GM04503 (cell line): ENCODE data around the gene PIGC.

Source experiments
- DNase-seq: peaks from one replicate; pipeline ENCODE4 v3.0.0-alpha.2; 2012; ENCODE audit warnings: low read depth

The PIGC gene

DNA sequence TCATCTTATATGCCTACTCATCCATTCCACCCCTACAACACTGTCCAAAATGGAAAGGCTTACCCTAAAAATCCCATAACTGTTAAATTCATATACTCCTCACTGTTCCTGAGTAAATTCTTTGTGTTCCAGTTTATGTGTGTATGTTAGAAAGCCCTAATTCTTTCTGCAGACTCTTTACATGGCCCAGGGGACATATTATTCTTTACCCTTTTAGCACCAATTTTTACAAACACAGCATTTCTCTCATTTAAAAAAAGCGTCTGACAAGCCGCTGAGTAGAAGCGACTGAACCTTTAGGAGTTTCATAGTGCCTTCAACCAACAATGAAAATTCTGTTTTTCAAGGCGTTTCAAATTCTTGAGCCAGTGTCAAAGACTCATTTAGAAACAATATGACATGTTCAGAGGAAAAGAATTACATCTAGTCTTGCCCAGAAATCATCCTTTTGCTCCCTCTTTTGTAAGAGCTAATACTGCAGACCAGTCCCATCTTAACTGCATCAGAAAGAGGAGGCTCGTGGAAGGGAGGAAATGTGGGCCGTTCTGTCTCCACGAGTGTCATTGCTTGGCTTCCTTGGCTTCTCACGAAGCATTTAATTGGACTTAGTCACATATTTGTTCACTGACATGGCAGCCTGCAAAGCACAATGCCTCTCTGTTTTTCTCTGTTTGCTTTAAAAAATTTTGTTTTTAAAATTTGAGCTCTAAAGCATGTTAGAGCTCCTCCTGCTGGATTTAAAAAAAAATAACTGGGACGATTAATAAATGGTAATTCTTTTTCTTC is 44.7 kb downstream of the PIGC start:
- DNase-seq, result peak; percentile 97

- no peak for DNase-seq
These were observed 45.7 kb downstream of the PIGC start for GRCh38 chr1:172398193-172398592.

GRCh38 chr1:172397633-172398032 is 46.2 kb downstream of the PIGC start:
- DNase-seq, result no peak

- DNase-seq, result no peak
These were observed 46.6 kb downstream of the PIGC start for GRCh38 chr1:172397221-172397620.

DNA sequence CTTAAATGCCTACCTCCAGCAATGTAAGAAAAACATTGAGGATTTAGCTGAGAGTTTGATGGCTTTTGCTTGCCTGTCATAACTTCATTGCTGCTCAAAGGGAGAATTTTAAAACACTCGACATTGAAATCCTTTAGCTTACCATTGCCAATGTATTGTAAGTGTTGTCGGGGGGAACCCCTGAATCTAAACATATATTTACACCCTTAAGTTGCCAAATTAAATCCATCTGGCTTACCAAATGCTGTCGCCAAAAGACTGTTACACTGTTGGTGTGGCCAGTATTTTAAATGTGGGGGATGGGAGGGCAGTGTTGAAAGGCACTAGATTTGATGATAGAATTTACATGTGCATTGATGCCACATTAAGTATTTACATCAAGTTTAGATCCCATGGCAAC is 48.3 kb downstream of the PIGC start:
- DNase-seq, result no peak

DNA sequence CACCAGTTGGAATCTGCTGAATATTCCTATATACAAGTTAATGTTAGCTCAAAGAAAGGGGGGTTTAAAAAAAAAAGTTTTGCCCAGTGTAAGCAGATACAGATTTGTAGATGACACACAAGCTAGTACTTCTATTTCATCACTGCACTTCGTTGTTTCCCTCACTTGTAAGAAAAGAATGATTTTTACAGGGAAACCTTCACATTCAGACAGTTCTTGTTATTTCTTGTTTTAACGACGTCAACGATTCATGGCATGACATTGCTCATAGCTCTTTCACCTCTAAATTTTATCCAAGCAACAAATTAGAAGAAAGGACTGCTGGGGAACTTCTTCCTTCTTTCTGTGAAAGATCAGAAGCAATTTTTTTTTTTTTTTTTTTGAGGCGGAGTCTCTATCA is 49.1 kb downstream of the PIGC start:
- no peak for DNase-seq

DNA sequence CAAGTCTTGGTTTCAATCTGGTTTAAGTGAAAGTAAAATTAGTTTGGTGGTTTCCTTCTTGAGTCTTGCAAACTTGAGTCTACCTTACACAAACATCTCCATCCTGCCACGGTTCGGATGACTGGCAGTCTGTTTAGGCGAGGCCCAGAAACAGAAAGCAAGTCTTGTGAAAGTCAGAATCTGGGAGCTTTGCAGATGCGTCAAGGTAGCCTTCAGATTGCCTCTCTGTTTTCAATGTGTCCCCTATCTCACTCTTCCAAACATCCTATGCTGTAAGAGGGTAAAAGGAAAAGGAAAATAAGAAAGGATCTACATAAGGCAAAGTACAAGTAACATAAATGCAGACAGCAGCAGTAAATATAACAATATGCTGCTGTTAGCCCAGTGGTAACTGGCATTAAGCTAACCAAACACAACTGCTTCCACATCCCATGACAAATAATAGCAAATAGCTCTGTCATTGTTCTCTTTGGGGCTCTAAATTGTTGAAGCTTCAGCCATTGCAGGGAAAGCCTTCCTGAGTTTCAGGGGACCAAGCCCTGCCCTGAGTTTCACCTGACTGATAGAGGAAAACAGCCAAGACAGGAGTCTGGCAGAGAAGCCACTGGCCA is 49.6 kb downstream of the PIGC start:
- no peak for DNase-seq

DNA sequence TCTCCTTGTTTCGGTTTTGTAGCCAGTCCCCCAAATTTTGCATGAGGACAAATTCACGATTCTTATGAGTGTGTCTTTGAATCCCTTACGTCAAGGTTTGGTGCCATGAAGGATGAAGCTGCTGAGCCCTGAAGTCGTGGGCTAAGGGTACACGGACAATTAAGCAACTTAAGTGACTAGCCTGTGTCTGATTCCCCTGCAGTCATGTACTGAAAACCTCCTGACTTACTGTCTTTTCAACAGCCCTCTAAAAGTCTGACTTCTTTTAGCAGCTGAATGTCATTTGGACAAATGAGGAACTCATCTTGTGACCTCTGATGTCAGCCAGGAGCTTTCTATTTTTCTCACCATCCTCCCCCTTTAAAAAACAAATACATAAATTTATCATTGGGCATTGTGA is 50.5 kb downstream of the PIGC start:
- no peak for DNase-seq

DNA sequence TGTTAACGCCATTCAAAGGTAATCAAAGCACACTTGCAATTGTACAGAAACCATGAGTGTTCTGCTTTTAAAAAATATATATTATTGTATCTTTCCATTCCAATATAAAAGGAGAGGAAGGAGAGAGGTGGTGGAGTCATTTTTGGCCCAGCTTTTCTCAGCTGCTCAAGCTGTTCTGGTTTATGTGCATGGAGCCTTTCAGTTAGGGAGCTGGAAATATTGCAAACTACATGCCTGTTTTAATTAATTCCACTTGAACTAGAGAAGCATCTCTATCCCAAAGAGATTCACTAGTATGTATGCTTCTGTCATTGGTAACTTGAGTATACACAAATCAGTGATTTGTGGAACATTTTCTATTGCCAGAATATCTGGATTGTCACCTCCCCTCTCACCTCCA is 51.9 kb downstream of the PIGC start:
- DNase-seq, result no peak
